Right lobe of liver (tissue), 4 donors: ENCODE measurements around the gene TUBB8.

Experiments used
- POLR2A ChIP-seq: fragments of 450-650 bp; IDR thresholded peaks from one replicate; pipeline ENCODE4 v1.6.1; 2017; ENCODE audit warnings: antibody characterized with exemption, mild to moderate bottlenecking
- TF ChIP-seq, protein P1 (sequence below), 4 donors: fragments of 200-600 bp in 3 of 4; fragments of 450-650 bp in 1 of 4; IDR thresholded peaks; one replicate each; pipeline versions ENCODE4 v1.5.1 to v1.8.0; 2016 to 2022; ENCODE audit warnings: antibody characterized with exemption in 4 of 4, mild to moderate bottlenecking in 2 of 4
- donor health status: DM: no; HTN: no; CAD: no.
- donor health status: DM: no; HTN: no; CAD: no.
- donor health status: DM: no; HTN: yes; CAD: no.

DNA sequence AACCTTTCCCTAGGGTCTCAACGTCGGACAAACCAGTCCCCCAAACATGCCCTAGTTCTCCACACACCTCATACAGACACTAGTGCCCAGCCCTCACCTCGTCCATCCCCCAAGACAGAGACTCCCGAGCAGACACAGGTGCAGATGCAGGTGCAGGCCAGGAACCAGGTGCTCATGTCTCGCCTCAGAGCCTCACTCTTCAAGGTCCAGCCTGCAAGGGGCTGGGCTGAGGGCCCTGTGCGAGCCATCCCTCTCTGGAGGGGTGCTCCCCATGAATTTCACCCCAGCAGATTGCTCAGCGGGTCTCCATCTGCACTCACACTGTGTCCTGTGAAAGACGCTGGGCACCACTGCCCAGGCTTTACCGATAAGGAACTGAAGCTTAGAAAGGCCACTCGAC lies 36.9 kb upstream of the TUBB8 start:
- TF ChIP-seq, protein P1, sequence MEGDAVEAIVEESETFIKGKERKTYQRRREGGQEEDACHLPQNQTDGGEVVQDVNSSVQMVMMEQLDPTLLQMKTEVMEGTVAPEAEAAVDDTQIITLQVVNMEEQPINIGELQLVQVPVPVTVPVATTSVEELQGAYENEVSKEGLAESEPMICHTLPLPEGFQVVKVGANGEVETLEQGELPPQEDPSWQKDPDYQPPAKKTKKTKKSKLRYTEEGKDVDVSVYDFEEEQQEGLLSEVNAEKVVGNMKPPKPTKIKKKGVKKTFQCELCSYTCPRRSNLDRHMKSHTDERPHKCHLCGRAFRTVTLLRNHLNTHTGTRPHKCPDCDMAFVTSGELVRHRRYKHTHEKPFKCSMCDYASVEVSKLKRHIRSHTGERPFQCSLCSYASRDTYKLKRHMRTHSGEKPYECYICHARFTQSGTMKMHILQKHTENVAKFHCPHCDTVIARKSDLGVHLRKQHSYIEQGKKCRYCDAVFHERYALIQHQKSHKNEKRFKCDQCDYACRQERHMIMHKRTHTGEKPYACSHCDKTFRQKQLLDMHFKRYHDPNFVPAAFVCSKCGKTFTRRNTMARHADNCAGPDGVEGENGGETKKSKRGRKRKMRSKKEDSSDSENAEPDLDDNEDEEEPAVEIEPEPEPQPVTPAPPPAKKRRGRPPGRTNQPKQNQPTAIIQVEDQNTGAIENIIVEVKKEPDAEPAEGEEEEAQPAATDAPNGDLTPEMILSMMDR (IDR thresholded peaks at IDR 0.05): no peak
- no peak for TF ChIP-seq POLR2A
